ENCODE measurements around the gene LTBP3. TPM values are rescaled to one million over a fixed set of nuclear protein-coding genes. Genes with fewer than 3 reads are reported as not detected.

The LTBP3 gene
- total and polyA plus RNA-seq, 9 of the 15 experiments (the other 6 are each of a cell fraction or from before 2014, with no cell fraction given), result 0.06 to 20.5 (median 4.8) TPM

- TF ChIP-seq ZNF407 (IDR thresholded peaks at IDR 0.05; ENCODE audit: low read depth), result no peak
- peak; percentile 11 for TF ChIP-seq DACH1 (IDR thresholded peaks at IDR 0.05; ENCODE audit: partially characterized antibody)
- TF ChIP-seq EZH2 (IDR thresholded peaks at IDR 0.05; ENCODE audit: borderline replicate concordance, low read depth, low read length), result no peak
- no peak for TF ChIP-seq MCM5 (IDR thresholded peaks at IDR 0.05; ENCODE audit: low read depth)
- TF ChIP-seq PPARD (CRISPR knock-in tag; IDR thresholded peaks at IDR 0.05), result no peak
- 0 out of 2 replicates have a peak, but pooled peaks have one; percentile 29 for TF ChIP-seq ATF3 (IDR thresholded peaks at IDR 0.05)
- TF ChIP-seq ATF3 (CRISPR knock-in tag; conservative IDR thresholded peaks at IDR 0.05), result no peak
- no peak for TF ChIP-seq ZNF280A (IDR thresholded peaks at IDR 0.05; ENCODE audit: low read depth, partially characterized antibody)
- TF ChIP-seq HSF4 (CRISPR knock-in tag; IDR thresholded peaks at IDR 0.05; ENCODE audit: borderline replicate concordance), result no peak
- no peak for TF ChIP-seq ZNF140 (CRISPR knock-in tag; IDR thresholded peaks at IDR 0.05)
- TF ChIP-seq THAP12 (CRISPR knock-in tag; IDR thresholded peaks at IDR 0.05), result 0 out of 2 replicates have a peak, but pooled peaks have one; percentile 28
- TF ChIP-seq LARP7 (IDR thresholded peaks at IDR 0.05), result peak; percentile 85; the same call in 1 of the 2 replicates
- TF ChIP-seq ETS2 (tag; IDR thresholded peaks at IDR 0.05; ENCODE audit: borderline replicate concordance, poor library complexity, severe bottlenecking), result no peak
- 0 out of 2 replicates have a peak, but pooled peaks have one; percentile 58 for TF ChIP-seq HDAC6 (IDR thresholded peaks at IDR 0.05; ENCODE audit: low read depth, low read length)
Observed at GRCh38 chr11:65551572-65552387, 6.4 kb downstream of the LTBP3 start (continued).
